GM06990 (cell line): ENCODE results near the gene CUL2.
"Not testable (repeated sequence)": the region's sequence is repeated elsewhere in the genome, so short reads cannot be mapped to it uniquely, and the experiment has no call there.

Experiments used
- DNase-seq: peaks from one replicate; pipeline ENCODE4 v3.0.0-alpha.2; 2011; ENCODE audit not compliant: insufficient read length; ENCODE audit errors: extremely low read depth
- H3K27me3 ChIP-seq: replicated peaks from 2 replicates; pipeline ENCODE4 v1.6.0; 2011; ENCODE audit warnings: low read length; ENCODE audit not compliant: control insufficient read depth, insufficient read depth
- H3K36me3 ChIP-seq: 2 replicates; pipeline ENCODE4 v1.5.1; 2011; ENCODE audit warnings: low read length; ENCODE audit not compliant: control insufficient read depth, insufficient read depth
- H3K4me3 ChIP-seq: replicated peaks from 2 replicates; pipeline ENCODE4 v1.5.1; 2011; ENCODE audit warnings: low read depth, mild to moderate bottlenecking, control low read depth, low read length
- CTCF ChIP-seq: IDR thresholded peaks from 2 replicates; pipeline ENCODE4 v1.5.1; 2011; ENCODE audit warnings: low read length, control low read depth, mild to moderate bottlenecking, inconsistent platforms; ENCODE audit not compliant: insufficient read depth, poor library complexity, severe bottlenecking

The CUL2 gene

DNA sequence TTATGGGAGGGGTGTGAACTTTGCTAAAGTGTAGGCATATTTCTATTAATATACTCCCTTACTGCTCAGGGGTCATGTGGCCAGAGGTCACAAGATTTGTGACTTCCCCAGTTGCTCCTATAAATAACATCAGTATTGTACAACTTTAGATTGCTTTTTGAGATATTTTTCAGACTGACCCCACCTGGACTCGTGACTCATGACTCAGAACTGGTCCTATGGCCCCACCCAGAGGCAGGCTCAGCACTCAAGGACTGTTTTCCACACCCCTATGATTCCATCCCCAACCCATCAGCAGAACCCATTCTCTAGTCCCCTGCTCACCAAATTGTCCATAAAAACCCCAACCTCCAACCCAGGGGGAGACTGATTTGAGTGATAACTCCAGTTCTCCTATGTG lies 2.7 kb upstream of the CUL2 start:
- Histone ChIP-seq H3K36me3 (no peaks in the 10 kb centered on the region), H3K4me3 (no peak overlapping the region), H3K27me3 (no peaks in the 10 kb centered on the region; the same call in 1 of the 2 replicates)
- TF ChIP-seq CTCF = no peak
- no peak for DNase-seq

DNA sequence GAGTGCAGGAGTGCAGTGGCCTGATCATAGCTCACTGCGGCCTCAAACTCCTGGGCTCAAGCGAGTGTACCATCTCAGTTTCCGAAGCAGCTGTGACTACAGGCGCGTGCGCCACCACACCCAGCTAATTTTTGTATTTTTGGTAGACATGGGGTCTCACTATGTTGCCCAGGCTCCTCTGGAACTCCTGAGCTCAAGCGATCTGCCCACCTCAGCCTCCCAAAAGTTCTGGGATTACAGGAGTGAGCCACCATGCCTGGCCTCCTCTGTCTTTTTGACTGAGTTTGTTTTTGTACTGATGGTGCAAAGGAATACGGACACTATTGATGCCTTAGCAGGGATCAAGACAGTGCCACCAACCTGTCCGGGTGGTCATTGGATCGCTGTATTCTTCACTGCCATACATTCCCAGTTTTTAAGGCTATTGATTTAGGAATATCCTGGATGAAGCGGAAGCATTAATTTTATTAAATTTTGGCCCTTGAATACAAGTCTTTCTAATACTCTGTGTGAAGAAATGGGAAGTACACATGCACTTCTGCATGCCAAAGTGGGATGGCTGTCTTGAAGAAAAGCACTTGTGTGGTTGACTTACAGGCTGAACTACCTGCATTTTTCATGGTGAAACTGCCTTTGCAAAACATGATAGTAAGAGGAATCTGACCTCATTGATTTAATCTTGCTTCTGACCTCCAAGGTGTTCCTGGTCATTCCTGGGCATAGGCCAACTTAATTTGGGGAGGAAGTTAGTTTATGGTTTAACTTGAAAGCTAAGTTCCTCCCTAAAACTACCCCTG lies 2.1 kb upstream of the CUL2 start:
- Histone ChIP-seq H3K27me3 (no peaks in the 10 kb centered on the region), H3K4me3 (no peak overlapping the region), H3K36me3 (no peaks in the 10 kb centered on the region)
- no peak for TF ChIP-seq CTCF
- no peak for DNase-seq

GRCh38 chr10:35089611-35090161 lies 455 bp downstream of the CUL2 start:
- Histone ChIP-seq H3K36me3 (no peaks in the 10 kb centered on the region), H3K4me3 (peak overlapping the region; percentile 96), H3K27me3 (no peaks in the 10 kb centered on the region)
- no peak for TF ChIP-seq CTCF
- no peak for DNase-seq

GRCh38 chr10:35083242-35083641 lies 6.9 kb downstream of the CUL2 start:
- no peak for TF ChIP-seq CTCF
- no peak for DNase-seq
- H3K36me3 ChIP-seq = no peaks in the 10 kb centered on the region
- H3K4me3 ChIP-seq = no peak overlapping the region
- H3K27me3 ChIP-seq = no peaks in the 10 kb centered on the region

GRCh38 chr10:35080261-35080660 lies 9.9 kb downstream of the CUL2 start:
- not testable (repeated sequence) for H3K36me3 ChIP-seq, DNase-seq, H3K27me3 ChIP-seq, H3K4me3 ChIP-seq

DNA sequence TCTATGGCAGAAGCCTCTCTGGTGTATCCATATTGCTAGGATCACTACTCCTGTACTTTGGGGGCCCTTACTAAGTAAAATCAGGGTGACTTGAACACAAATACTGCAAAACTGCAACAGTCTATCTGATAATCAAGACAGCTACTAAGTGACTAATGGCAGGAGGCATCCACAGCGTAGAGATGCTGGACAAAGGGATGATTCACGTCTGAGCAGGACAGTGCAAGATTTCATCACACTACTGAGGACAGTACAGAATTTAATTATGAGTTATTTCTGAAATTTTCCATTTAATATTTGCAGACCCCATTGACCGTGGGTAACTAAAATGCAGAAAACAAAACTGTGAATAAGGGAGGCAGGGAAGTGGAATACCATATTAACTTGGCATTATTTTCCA lies 10.4 kb downstream of the CUL2 start:
- Histone ChIP-seq H3K36me3 (no peaks in the 10 kb centered on the region), H3K27me3 (no peaks in the 10 kb centered on the region), H3K4me3 (no peak overlapping the region)
- no peak for DNase-seq
- TF ChIP-seq CTCF = no peak
